ENCODE results near the gene TRMT61A.
A peak's percentile ranks its signal among the peaks of the same experiment; 100 is the strongest.

The TRMT61A gene

DNA sequence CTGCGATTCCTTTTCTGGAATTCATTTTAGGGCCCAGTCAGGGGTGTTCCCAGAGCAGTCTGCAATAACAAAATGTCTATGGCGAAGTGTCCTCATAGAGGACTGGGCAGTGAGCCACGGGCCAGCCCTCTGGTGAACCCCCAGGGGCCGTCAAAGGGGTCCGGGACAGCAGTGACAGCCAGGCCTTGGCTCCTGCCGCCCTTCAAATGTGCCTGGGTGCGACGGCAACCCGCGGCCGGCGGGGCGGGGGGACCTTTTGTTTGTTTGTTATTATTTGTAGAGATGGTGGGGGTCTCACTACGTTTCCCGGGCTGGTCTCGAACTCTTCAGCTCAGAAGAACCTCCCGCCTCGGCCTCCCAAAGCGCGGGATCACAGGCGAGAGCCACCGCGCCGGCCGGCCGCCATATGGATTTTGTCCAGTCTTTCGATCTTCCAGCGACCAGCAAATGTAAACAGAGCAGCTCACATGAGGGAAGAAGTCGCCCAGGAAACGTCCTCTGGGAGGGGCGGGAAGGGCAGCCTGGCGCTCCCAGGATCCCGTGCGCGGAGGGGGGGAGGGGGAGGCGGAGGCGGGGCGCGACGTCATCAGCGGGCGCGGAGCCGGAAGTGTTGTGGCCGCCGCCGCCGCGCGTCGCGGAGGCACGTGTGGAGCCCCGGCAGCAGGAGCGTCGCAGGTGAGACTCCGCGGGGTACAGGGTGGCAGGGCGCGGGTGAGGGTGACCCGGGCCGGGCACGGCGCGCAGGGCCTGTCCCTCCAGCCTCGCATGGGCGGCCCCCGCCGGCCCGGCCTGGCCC is at the start of gene TRMT61A:
TRMT61A (plus strand) TSS at position 610 of the 796 bp plus-strand sequence. CDS start 783 bp downstream, outside the sequence.
- no peaks in the 10 kb centered on the region for H3K36me3 ChIP-seq (ENCODE audit: low read length)
- H3K27me3 ChIP-seq (ENCODE audit: low read length): no peaks in the 10 kb centered on the region
- no peaks in the 10 kb centered on the region for H3F3A ChIP-seq (ENCODE audit: insufficient read depth)
- H3K9me2 ChIP-seq (replicated peaks; ENCODE audit: insufficient read depth, low read length): no peaks in the 10 kb centered on the region
- peak within 1 kb of the TSS; percentile 85 for H2AFZ ChIP-seq (ENCODE audit: low read depth, low read length, severe bottlenecking)
- H4K20me1 ChIP-seq (ENCODE audit: low read depth, low read length): no peaks in the 10 kb centered on the region
- no peaks in the 10 kb centered on the region for H3K9me3 ChIP-seq (ENCODE audit: insufficient read depth, low read length)
- H3K4me2 ChIP-seq (ENCODE audit: low read depth, low read length, poor library complexity, severe bottlenecking): peak within 1 kb of the TSS; percentile 73
- H3K27ac ChIP-seq (ENCODE audit: low read depth, low read length): peak within 1 kb of the TSS; percentile 10; the same call in 1 of the 2 replicates
- no peak for TF ChIP-seq EZH2phosphoT487 (conservative IDR thresholded peaks at IDR 0.05; ENCODE audit: low read length)
- TF ChIP-seq, protein P1, sequence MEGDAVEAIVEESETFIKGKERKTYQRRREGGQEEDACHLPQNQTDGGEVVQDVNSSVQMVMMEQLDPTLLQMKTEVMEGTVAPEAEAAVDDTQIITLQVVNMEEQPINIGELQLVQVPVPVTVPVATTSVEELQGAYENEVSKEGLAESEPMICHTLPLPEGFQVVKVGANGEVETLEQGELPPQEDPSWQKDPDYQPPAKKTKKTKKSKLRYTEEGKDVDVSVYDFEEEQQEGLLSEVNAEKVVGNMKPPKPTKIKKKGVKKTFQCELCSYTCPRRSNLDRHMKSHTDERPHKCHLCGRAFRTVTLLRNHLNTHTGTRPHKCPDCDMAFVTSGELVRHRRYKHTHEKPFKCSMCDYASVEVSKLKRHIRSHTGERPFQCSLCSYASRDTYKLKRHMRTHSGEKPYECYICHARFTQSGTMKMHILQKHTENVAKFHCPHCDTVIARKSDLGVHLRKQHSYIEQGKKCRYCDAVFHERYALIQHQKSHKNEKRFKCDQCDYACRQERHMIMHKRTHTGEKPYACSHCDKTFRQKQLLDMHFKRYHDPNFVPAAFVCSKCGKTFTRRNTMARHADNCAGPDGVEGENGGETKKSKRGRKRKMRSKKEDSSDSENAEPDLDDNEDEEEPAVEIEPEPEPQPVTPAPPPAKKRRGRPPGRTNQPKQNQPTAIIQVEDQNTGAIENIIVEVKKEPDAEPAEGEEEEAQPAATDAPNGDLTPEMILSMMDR (IDR thresholded peaks at IDR 0.05; ENCODE audit: insufficient read depth, low read length, poor library complexity, severe bottlenecking): no peak
- H3K79me2 ChIP-seq (ENCODE audit: insufficient read depth, low read length): peaks cover 22% of the 10 kb centered on the region
- H3K9ac ChIP-seq (ENCODE audit: low read length): peak within 1 kb of the TSS; percentile 78
- peak within 1 kb of the TSS; percentile 89 for H3K4me3 ChIP-seq (ENCODE audit: insufficient read depth, low read length, poor library complexity, severe bottlenecking)

DNA sequence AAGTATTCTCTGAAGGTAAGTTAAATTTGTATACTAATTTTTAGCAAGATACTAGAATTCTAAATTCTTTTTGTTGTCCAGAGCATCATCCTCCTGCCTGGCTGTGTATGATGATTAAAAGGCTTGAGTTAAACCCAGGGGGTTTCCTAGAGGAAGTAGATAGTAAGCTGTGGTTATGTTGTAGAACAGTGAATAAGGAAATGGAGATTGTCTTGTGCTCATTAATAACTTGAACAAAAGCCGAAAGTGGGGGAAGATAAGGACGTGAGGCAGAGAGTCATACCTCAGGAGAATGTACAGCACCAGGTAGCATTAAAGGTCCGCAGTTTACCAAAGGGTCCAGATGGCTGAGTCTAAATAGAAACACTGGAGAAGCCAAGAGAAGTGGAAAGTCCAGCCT is 48.4 kb upstream of the TRMT61A start:
- Histone ChIP-seq H3K27ac (ENCODE audit: low read depth, low read length) (peak overlapping the region; percentile 19; the same call in 1 of the 2 replicates), H3K9ac (ENCODE audit: low read length) (no peak overlapping the region), H2AFZ (ENCODE audit: low read depth, low read length, severe bottlenecking) (no peak overlapping the region), H3K9me3 (ENCODE audit: insufficient read depth, low read length) (no peaks in the 10 kb centered on the region), H3K27me3 (ENCODE audit: low read length) (no peaks in the 10 kb centered on the region), H3K4me2 (ENCODE audit: low read depth, low read length, poor library complexity, severe bottlenecking) (no peak overlapping the region), H3K36me3 (ENCODE audit: low read length) (0 out of 2 replicates have a peak, but pooled peaks cover 2% of the 10 kb centered on the region), H3F3A (ENCODE audit: insufficient read depth) (no peaks in the 10 kb centered on the region), H3K9me2 (replicated peaks; ENCODE audit: insufficient read depth, low read length) (no peaks in the 10 kb centered on the region), H3K4me3 (ENCODE audit: insufficient read depth, low read length, poor library complexity, severe bottlenecking) (no peak overlapping the region), H4K20me1 (ENCODE audit: low read depth, low read length) (no peaks in the 10 kb centered on the region), H3K79me2 (ENCODE audit: insufficient read depth, low read length) (no peaks in the 10 kb centered on the region)
- no peak for TF ChIP-seq EZH2phosphoT487 (conservative IDR thresholded peaks at IDR 0.05; ENCODE audit: low read length)
- TF ChIP-seq, protein P1 (IDR thresholded peaks at IDR 0.05; ENCODE audit: insufficient read depth, low read length, poor library complexity, severe bottlenecking): no peak

DNA sequence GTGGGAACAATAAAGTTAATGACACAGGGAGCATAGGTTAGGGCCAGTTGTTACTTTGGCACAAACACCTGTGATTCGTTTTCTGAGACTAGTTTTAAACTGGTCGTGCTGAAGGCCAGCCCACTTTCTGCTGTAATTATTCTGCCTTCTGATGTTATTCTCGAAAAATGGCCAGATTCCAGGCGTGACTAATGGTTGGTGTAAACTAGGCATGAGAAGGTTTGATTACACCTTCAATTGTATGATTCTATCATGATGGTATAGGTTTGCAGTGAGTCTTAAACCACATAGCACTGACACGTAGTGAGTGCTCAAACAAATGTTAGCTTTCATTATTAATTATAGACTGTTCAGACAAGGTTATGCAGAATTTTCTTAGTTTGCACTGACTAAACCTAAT is 45.4 kb upstream of the TRMT61A start:
- peaks cover 2% of the 10 kb centered on the region; the same call in 1 of the 2 replicates for H3K36me3 ChIP-seq (ENCODE audit: low read length)
- H2AFZ ChIP-seq (ENCODE audit: low read depth, low read length, severe bottlenecking): no peak overlapping the region
- no peaks in the 10 kb centered on the region for H3K79me2 ChIP-seq (ENCODE audit: insufficient read depth, low read length)
- H3K27me3 ChIP-seq (ENCODE audit: low read length): no peaks in the 10 kb centered on the region
- no peaks in the 10 kb centered on the region for H3K9me3 ChIP-seq (ENCODE audit: insufficient read depth, low read length)
- no peaks in the 10 kb centered on the region for H4K20me1 ChIP-seq (ENCODE audit: low read depth, low read length)
- no peak overlapping the region for H3K4me3 ChIP-seq (ENCODE audit: insufficient read depth, low read length, poor library complexity, severe bottlenecking)
- no peaks in the 10 kb centered on the region for H3K9me2 ChIP-seq (replicated peaks; ENCODE audit: insufficient read depth, low read length)
- H3K4me2 ChIP-seq (ENCODE audit: low read depth, low read length, poor library complexity, severe bottlenecking): no peak overlapping the region
- H3K27ac ChIP-seq (ENCODE audit: low read depth, low read length): no peak overlapping the region
- no peak overlapping the region for H3K9ac ChIP-seq (ENCODE audit: low read length)
- no peaks in the 10 kb centered on the region for H3F3A ChIP-seq (ENCODE audit: insufficient read depth)
- TF ChIP-seq EZH2phosphoT487 (conservative IDR thresholded peaks at IDR 0.05; ENCODE audit: low read length): no peak
- TF ChIP-seq, protein P1 (IDR thresholded peaks at IDR 0.05; ENCODE audit: insufficient read depth, low read length, poor library complexity, severe bottlenecking): no peak

Measured in SU-DHL-6 (cell line).